SK-N-SH (cell line): Measurements from ENCODE around the gene RAB25. TPM values are rescaled to one million over a fixed set of nuclear protein-coding genes. Genes with fewer than 3 reads are reported as not detected.

ENCODE experiments used
- CTCF ChIA-PET: fragments of 300-600, 350-600 bp; formaldehyde crosslinking; extraction: SDS; loops from one replicate; lab custom pipeline; 2021; lab: Yijun Ruan, JAX
- POLR2A ChIA-PET: fragments of 350-600 bp; sonication (Branson Sonifier 250); formaldehyde crosslinking; extraction: SDS; loops from one replicate; lab custom pipeline; 2020; ENCODE audit warnings: antibody characterized with exemption, inconsistent platforms; lab: Yijun Ruan, JAX
- DNase-seq: peaks from one replicate; pipeline ENCODE4 v3.0.0; 2012
- H2AFZ ChIP-seq: fragments of 200-600 bp; sonication (generic); 2 replicates; pipeline ENCODE4 v1.8.1; 2016; ENCODE audit warnings: antibody characterized with exemption, mild to moderate bottlenecking, low read depth
- H3F3A ChIP-seq: fragments of 200-600 bp; sonication (generic); replicated peaks from 2 replicates; pipeline ENCODE3; 2016; ENCODE audit warnings: antibody characterized with exemption, mild to moderate bottlenecking; ENCODE audit not compliant: insufficient read depth
- H3K27ac ChIP-seq, 2 experiments: fragments of 200-500 bp in 1 of 2; fragments of 200-600 bp in 1 of 2; sonication (Bioruptor generic) in 1 of 2; sonication (generic), shearing (Covaris generic) in 1 of 2; 2 replicates each; pipeline versions ENCODE4 v1.5.1 to v1.6.1; 2014 to 2016; ENCODE audit warnings: low read depth in 2 of 2, inconsistent platforms in 1 of 2, low read length in 1 of 2, mild to moderate bottlenecking in 1 of 2, mixed read lengths in 1 of 2
- H3K27me3 ChIP-seq: fragments of 200-600 bp; sonication (generic), shearing (Covaris generic); 2 replicates; pipeline ENCODE4 v1.6.1; 2016; ENCODE audit warnings: mixed run types; ENCODE audit not compliant: insufficient read depth
- H3K36me3 ChIP-seq, 2 experiments: fragments of 200-500 bp in 1 of 2; fragments of 200-600 bp in 1 of 2; sonication (Bioruptor generic) in 1 of 2; sonication (generic) in 1 of 2; replicated peaks in 1 of 2; 2 replicates each; pipeline versions ENCODE3 to v1.5.1; 2014 to 2016; ENCODE audit warnings: low read length in 1 of 2, mild to moderate bottlenecking in 1 of 2; ENCODE audit not compliant: insufficient read depth in 2 of 2, control insufficient read depth in 1 of 2
- H3K4me1 ChIP-seq, 2 experiments: fragments of 200-500 bp in 1 of 2; fragments of 200-600 bp in 1 of 2; sonication (Bioruptor generic) in 1 of 2; sonication (generic), shearing (Covaris generic) in 1 of 2; 2 replicates each; pipeline versions ENCODE4 v1.5.1 to v1.6.1; 2014 to 2016; ENCODE audit warnings: low read depth in 1 of 2, low read length in 1 of 2, mixed run types in 1 of 2; ENCODE audit not compliant: insufficient read depth in 2 of 2, control insufficient read depth in 1 of 2
- H3K4me2 ChIP-seq: fragments of 200-600 bp; sonication (generic), shearing (Covaris generic); 2 replicates; pipeline ENCODE4 v1.6.1; 2017; ENCODE audit warnings: mixed run types
- H3K4me3 ChIP-seq, 2 experiments: fragments of 200-500 bp in 1 of 2; fragments of 200-600 bp in 1 of 2; sonication (Bioruptor generic) in 1 of 2; sonication (generic), shearing (Covaris generic) in 1 of 2; 2 replicates each; pipeline versions ENCODE4 v1.5.1 to v1.8.1; 2014 to 2016; ENCODE audit warnings: low read depth in 2 of 2, inconsistent platforms in 1 of 2, low read length in 1 of 2, mild to moderate bottlenecking in 1 of 2, mixed read lengths in 1 of 2, moderate library complexity in 1 of 2
- H3K79me2 ChIP-seq: fragments of 200-600 bp; sonication (generic); 2 replicates; pipeline ENCODE4 v1.8.1; 2017; ENCODE audit warnings: mild to moderate bottlenecking; ENCODE audit not compliant: insufficient read depth
- H3K9ac ChIP-seq: fragments of 200-600 bp; sonication (generic); 2 replicates; pipeline ENCODE4 v1.6.1; 2017; ENCODE audit warnings: mixed run types
- H3K9me2 ChIP-seq: fragments of 200-600 bp; sonication (generic); 2 replicates; pipeline ENCODE4 v1.6.1; 2017; ENCODE audit warnings: mixed run types
- H3K9me3 ChIP-seq: fragments of 200-600 bp; sonication (generic); 2 replicates; pipeline ENCODE4 v1.6.1; 2017; ENCODE audit warnings: mixed run types, mild to moderate bottlenecking, moderate library complexity
- H4K20me1 ChIP-seq: fragments of 200-600 bp; sonication (generic); 2 replicates; pipeline ENCODE4 v1.6.1; 2017; ENCODE audit warnings: mild to moderate bottlenecking, mixed run types; ENCODE audit not compliant: insufficient read depth
- CHD2 ChIP-seq: fragments of 150-350 bp; IDR thresholded peaks from 2 replicates; pipeline ENCODE4 v1.6.1; 2018; ENCODE audit warnings: low read length; ENCODE audit not compliant: partially characterized antibody
- ELF1 ChIP-seq: IDR thresholded peaks from 2 replicates; pipeline ENCODE4 v1.4.0; 2012
- EP300 ChIP-seq, 2 experiments: IDR thresholded peaks; 2 replicates each; pipeline versions ENCODE4 v1.4.0 to v1.6.1; 2012; ENCODE audit warnings: borderline replicate concordance in 1 of 2, low read depth in 1 of 2, low read length in 1 of 2
- FOXJ3 ChIP-seq: sonication (generic); formaldehyde crosslinking; IDR thresholded peaks from 2 replicates; pipeline ENCODE4 v1.5.1; 2020; ENCODE audit warnings: mild to moderate bottlenecking, missing genetic modification reagents
- FOXM1 ChIP-seq: IDR thresholded peaks from 2 replicates; pipeline ENCODE4 v1.4.0; 2012; ENCODE audit warnings: low read depth, mild to moderate bottlenecking
- GATA2 ChIP-seq: sonication (generic); formaldehyde crosslinking; IDR thresholded peaks from 2 replicates; pipeline ENCODE4 v1.5.0; 2020; ENCODE audit warnings: mild to moderate bottlenecking, missing genetic modification reagents
- JUND ChIP-seq: IDR thresholded peaks from 2 replicates; pipeline ENCODE4 v1.4.0; 2012
- MAX ChIP-seq: IDR thresholded peaks from 2 replicates; pipeline ENCODE4 v1.4.0; 2012; ENCODE audit warnings: low read depth
- MXI1 ChIP-seq: IDR thresholded peaks from 2 replicates; pipeline ENCODE4 v1.6.1; 2012; ENCODE audit warnings: mild to moderate bottlenecking, low read depth, low read length, improper control_type of control experiment
- NFIC ChIP-seq: IDR thresholded peaks from 2 replicates; pipeline ENCODE4 v1.4.0; 2012; ENCODE audit warnings: borderline replicate concordance
- PBX3 ChIP-seq: IDR thresholded peaks from 2 replicates; pipeline ENCODE4; 2012
- REST ChIP-seq: IDR thresholded peaks from 2 replicates; pipeline ENCODE4 v1.6.1; 2012; ENCODE audit warnings: mild to moderate bottlenecking, low read depth, low read length, moderate library complexity
- SIN3A ChIP-seq: IDR thresholded peaks from 2 replicates; pipeline ENCODE4 v1.6.1; 2012; ENCODE audit warnings: low read depth, mild to moderate bottlenecking, low read length, moderate library complexity, borderline replicate concordance
- USF1 ChIP-seq: IDR thresholded peaks from 2 replicates; pipeline ENCODE4 v1.4.0; 2012; ENCODE audit warnings: low read depth, borderline replicate concordance
- WGBS: methylation state at CpG from one replicate; pipeline ENCODE4 v1.1.6; 2017; ENCODE audit warnings: low lambda C conversion rate; 5-methylcytosine and 5-hydroxymethylcytosine counted together
- polyA plus RNA-seq, 3 experiments: library from polyadenylated mRNA; depleted of rRNA; stranded (reverse); fragments of >200 nt; gene quantifications; 2 replicates each; pipeline ENCODE4 v1.2.3, GENCODE V29; 2012
- TF ChIP-seq, protein P1 (sequence below): fragments of 200-600 bp; sonication (generic); IDR thresholded peaks from 2 replicates; pipeline ENCODE4 v1.6.1; 2017; ENCODE audit warnings: antibody characterized with exemption, mild to moderate bottlenecking, moderate library complexity
- TF ChIP-seq, protein P2 (sequence below): fragments of 150-350 bp; IDR thresholded peaks from 2 replicates; pipeline ENCODE4 v1.6.1; 2016; ENCODE audit warnings: mild to moderate bottlenecking, low read depth, low read length

RAB25 gene
- polyA plus RNA-seq, 1 of the 3 experiments (the other 2 are of a cell fraction), result not detected

GRCh38 chr1:156091610-156092009 is 30.6 kb downstream of the RAB25 start:
- POLR2A ChIA-PET, result interaction anchor here (0.6 kb wide), 1 partner anchor 133 kb away, joined by 3 read pairs; no protein-coding TSS in a partner anchor

DNA sequence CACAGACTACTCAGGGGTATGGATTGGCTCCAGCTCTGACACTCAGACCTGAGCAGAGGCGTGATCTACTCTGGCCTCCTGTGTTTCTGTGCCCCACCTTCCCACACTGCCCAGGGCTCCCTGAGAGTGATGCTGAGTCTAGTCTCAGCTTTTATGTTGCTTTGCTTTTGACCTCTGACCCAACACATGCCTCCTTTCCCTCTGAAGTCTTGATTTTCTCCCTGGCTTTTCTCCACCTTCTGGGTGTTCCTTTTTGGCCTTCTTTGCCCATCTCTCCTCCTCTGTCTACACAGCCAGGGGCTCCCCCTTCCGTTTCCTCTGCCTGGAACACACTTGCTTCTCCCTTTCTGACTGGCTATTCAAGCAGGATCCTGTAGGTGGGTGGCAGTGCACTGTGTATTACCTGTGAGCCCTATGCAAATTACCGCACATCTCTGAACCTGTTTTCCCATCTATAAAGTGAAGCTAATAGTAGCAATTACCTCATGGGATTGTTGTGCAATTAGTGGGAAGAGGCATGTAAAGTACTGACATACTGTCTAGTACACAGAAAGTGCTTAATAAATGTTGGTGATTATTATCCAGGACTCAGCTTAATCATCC is 35.0 kb downstream of the RAB25 start:
- Histone ChIP-seq H3K27me3 (no peaks in the 10 kb centered on the region), H3K9me2 (no peaks in the 10 kb centered on the region), H3K9me3 (no peaks in the 10 kb centered on the region), H2AFZ (no peak overlapping the region), H3K79me2 (peaks cover 46% of the 10 kb centered on the region; the same call in 1 of the 2 replicates), H4K20me1 (no peaks in the 10 kb centered on the region), H3K27ac (peak overlapping the region in 1 of 2 experiments; percentile 85; a peak in 2 of 4 replicates), H3K36me3 (peaks cover 0 to 3% of the 10 kb centered on the region in 2 experiments), H3K4me2 (peak overlapping the region; percentile 64; the same call in 1 of the 2 replicates), H3F3A (peaks cover 17% of the 10 kb centered on the region), H3K4me3 (no peak overlapping the region), H3K4me1 (peaks cover 13 to 18% of the 10 kb centered on the region in 2 experiments; a peak in 3 of 4 replicates), H3K9ac (no peak overlapping the region)
- DNase-seq, result no peak
- WGBS, result 89% methylated on average over 3 of the region's 3 CpGs
- ChIA-PET POLR2A (interaction anchor here (1.4 kb wide), 1 partner anchor 34 kb away, joined by 4 read pairs; no protein-coding TSS in a partner anchor), CTCF (interaction anchor here (0.7 to 29.6 kb wide), 21 partner anchors 8 to 434 kb away, joined by 3 to 1559 read pairs (median 4); partner anchors contain the start of genes BGLAP, GLMP, LMNA and PMF1)
- TF ChIP-seq EP300 (IDR thresholded peaks at IDR 0.05; ENCODE audit: borderline replicate concordance in 1 of 2, low read depth in 1 of 2, low read length in 1 of 2) (no peak), CHD2 (no peak), REST (no peak), USF1 (no peak), GATA2 (CRISPR knock-in tag) (no peak), JUND (no peak), SIN3A (no peak)
- TF ChIP-seq, protein P1, sequence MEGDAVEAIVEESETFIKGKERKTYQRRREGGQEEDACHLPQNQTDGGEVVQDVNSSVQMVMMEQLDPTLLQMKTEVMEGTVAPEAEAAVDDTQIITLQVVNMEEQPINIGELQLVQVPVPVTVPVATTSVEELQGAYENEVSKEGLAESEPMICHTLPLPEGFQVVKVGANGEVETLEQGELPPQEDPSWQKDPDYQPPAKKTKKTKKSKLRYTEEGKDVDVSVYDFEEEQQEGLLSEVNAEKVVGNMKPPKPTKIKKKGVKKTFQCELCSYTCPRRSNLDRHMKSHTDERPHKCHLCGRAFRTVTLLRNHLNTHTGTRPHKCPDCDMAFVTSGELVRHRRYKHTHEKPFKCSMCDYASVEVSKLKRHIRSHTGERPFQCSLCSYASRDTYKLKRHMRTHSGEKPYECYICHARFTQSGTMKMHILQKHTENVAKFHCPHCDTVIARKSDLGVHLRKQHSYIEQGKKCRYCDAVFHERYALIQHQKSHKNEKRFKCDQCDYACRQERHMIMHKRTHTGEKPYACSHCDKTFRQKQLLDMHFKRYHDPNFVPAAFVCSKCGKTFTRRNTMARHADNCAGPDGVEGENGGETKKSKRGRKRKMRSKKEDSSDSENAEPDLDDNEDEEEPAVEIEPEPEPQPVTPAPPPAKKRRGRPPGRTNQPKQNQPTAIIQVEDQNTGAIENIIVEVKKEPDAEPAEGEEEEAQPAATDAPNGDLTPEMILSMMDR, result no peak

More at GRCh38 chr1:156091610-156092009, 30.6 kb downstream of the RAB25 start:
- H2AFZ ChIP-seq, result no peak overlapping the region
- peaks cover 48% of the 10 kb centered on the region for H3K79me2 ChIP-seq
- WGBS, result 68% methylated on average over 2 of the region's 2 CpGs
- no peaks in the 10 kb centered on the region for H3K9me3 ChIP-seq
- CTCF ChIA-PET, result interaction anchor here (0.8 to 29.6 kb wide), 9 partner anchors 8 to 168 kb away, joined by 3 to 1559 read pairs (median 6); partner anchors contain the start of gene LMNA
- H3K4me1 ChIP-seq, result peaks cover 0 to 7% of the 10 kb centered on the region in 2 experiments; a peak in 3 of 4 replicates
- no peak for DNase-seq
- no peak overlapping the region for H3K27ac ChIP-seq
- no peak overlapping the region for H3K4me2 ChIP-seq
- H4K20me1 ChIP-seq, result peaks cover 6% of the 10 kb centered on the region; the same call in 1 of the 2 replicates
- peaks cover 0 to 6% of the 10 kb centered on the region in 2 experiments for H3K36me3 ChIP-seq
- no peak overlapping the region for H3K4me3 ChIP-seq
- peaks cover 26% of the 10 kb centered on the region for H3F3A ChIP-seq
- H3K9ac ChIP-seq, result no peak overlapping the region
- no peaks in the 10 kb centered on the region for H3K27me3 ChIP-seq
- TF ChIP-seq MAX (no peak), FOXJ3 (CRISPR knock-in tag) (no peak), ELF1 (no peak), PBX3 (no peak), GATA2 (CRISPR knock-in tag) (no peak), FOXM1 (no peak), MXI1 (no peak), NFIC (no peak)
- TF ChIP-seq, protein P2, sequence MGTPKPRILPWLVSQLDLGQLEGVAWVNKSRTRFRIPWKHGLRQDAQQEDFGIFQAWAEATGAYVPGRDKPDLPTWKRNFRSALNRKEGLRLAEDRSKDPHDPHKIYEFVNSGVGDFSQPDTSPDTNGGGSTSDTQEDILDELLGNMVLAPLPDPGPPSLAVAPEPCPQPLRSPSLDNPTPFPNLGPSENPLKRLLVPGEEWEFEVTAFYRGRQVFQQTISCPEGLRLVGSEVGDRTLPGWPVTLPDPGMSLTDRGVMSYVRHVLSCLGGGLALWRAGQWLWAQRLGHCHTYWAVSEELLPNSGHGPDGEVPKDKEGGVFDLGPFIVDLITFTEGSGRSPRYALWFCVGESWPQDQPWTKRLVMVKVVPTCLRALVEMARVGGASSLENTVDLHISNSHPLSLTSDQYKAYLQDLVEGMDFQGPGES, result no peak
- H3K9me2 ChIP-seq, result no peaks in the 10 kb centered on the region
